ENCODE measurements around the gene DYRK1A.

DYRK1A gene

GRCh38 chr21:37423103-37423502 lies 56.5 kb downstream of the DYRK1A start:
- no peak overlapping the region for H3K4me3 ChIP-seq (replicated peaks; ENCODE audit: low read depth, low read length)
- no peak for TF ChIP-seq CTCF (IDR thresholded peaks at IDR 0.05; ENCODE audit: low read depth, low read length, missing control alignments)
- DNase-seq (ENCODE audit: extremely low read depth, low read depth), result no peak

GRCh38 chr21:37424396-37424795 lies 57.8 kb downstream of the DYRK1A start:
- no peak for TF ChIP-seq CTCF (IDR thresholded peaks at IDR 0.05; ENCODE audit: low read depth, low read length, missing control alignments)

GRCh38 chr21:37425001-37425400 lies 58.4 kb downstream of the DYRK1A start:
- no peak overlapping the region for H3K4me3 ChIP-seq (replicated peaks; ENCODE audit: low read depth, low read length)
- no peak for TF ChIP-seq CTCF (IDR thresholded peaks at IDR 0.05; ENCODE audit: low read depth, low read length, missing control alignments)
- no peak for DNase-seq (ENCODE audit: extremely low read depth, low read depth)

More at GRCh38 chr21:37424396-37424795, 57.8 kb downstream of the DYRK1A start:
- H3K4me3 ChIP-seq (replicated peaks; ENCODE audit: low read depth, low read length), result no peak overlapping the region
- no peak for DNase-seq (ENCODE audit: extremely low read depth, low read depth)

GRCh38 chr21:37425684-37426083 lies 59.1 kb downstream of the DYRK1A start:
- H3K4me3 ChIP-seq (replicated peaks; ENCODE audit: low read depth, low read length), result no peak overlapping the region
- TF ChIP-seq CTCF (IDR thresholded peaks at IDR 0.05; ENCODE audit: low read depth, low read length, missing control alignments), result no peak
- DNase-seq (ENCODE audit: extremely low read depth, low read depth), result no peak

GRCh38 chr21:37427221-37427620 lies 60.6 kb downstream of the DYRK1A start:
- TF ChIP-seq CTCF (IDR thresholded peaks at IDR 0.05; ENCODE audit: low read depth, low read length, missing control alignments), result no peak
- H3K4me3 ChIP-seq (replicated peaks; ENCODE audit: low read depth, low read length), result no peak overlapping the region
- DNase-seq (ENCODE audit: extremely low read depth, low read depth), result no peak

GRCh38 chr21:37429356-37429755 lies 62.8 kb downstream of the DYRK1A start:
- TF ChIP-seq CTCF (IDR thresholded peaks at IDR 0.05; ENCODE audit: low read depth, low read length, missing control alignments), result no peak
- no peak overlapping the region for H3K4me3 ChIP-seq (replicated peaks; ENCODE audit: low read depth, low read length)
- DNase-seq (ENCODE audit: extremely low read depth, low read depth), result no peak

GRCh38 chr21:37430184-37430821 lies 63.7 kb downstream of the DYRK1A start:
- H3K4me3 ChIP-seq (replicated peaks; ENCODE audit: low read depth, low read length), result no peak overlapping the region
- no peak for DNase-seq (ENCODE audit: extremely low read depth, low read depth)
- TF ChIP-seq CTCF (IDR thresholded peaks at IDR 0.05; ENCODE audit: low read depth, low read length, missing control alignments), result no peak
